Caco-2 (cell line): ENCODE measurements around the gene MBL2. TPM values are rescaled to one million over a fixed set of nuclear protein-coding genes. Genes with fewer than 3 reads are reported as not detected.

Experiments
- BruUV-seq: library from RNA; stranded (reverse); fragments of 400-500 nt; replicated peaks from 2 replicates; lab custom pipeline; 2021; lab: Mats Ljungman, UMichigan
- CTCF ChIA-PET: fragments of 300-600 bp; sonication (Branson Sonifier 250); formaldehyde crosslinking; loops from one replicate; lab custom pipeline; 2022; ENCODE audit warnings: antibody characterized with exemption; lab: Charles Lee
- POLR2A ChIA-PET: fragments of 300-600 bp; sonication (Branson Sonifier 250); formaldehyde crosslinking; loops from one replicate; lab custom pipeline; 2022; ENCODE audit warnings: antibody characterized with exemption; lab: Charles Lee
- DNase-seq, 2 experiments: peaks; one replicate each; pipeline versions ENCODE4 v3.0.0 to v3.0.0-alpha.2; 2020 to 2022
- H3K27me3 ChIP-seq: replicated peaks from 2 replicates; pipeline ENCODE4 v1.6.0; 2011; ENCODE audit warnings: low read length; ENCODE audit not compliant: control insufficient read depth, insufficient read depth
- H3K36me3 ChIP-seq: 2 replicates; pipeline ENCODE4 v1.5.1; 2011; ENCODE audit warnings: low read length; ENCODE audit not compliant: control insufficient read depth, insufficient read depth
- H3K4me1 ChIP-seq: fragments of 250-450 bp; sonication (Bioruptor Pico); 2 replicates; pipeline ENCODE4 v1.5.1; 2020; ENCODE audit warnings: mild to moderate bottlenecking
- H3K4me3 ChIP-seq: 2 replicates; pipeline ENCODE4 v1.5.1; 2011; ENCODE audit warnings: low read depth, mild to moderate bottlenecking, control low read depth, low read length
- H3K9me3 ChIP-seq: fragments of 250-450 bp; sonication (Bioruptor Pico); 2 replicates; pipeline ENCODE4 v1.5.1; 2020; ENCODE audit warnings: mild to moderate bottlenecking, moderate library complexity
- H3K27ac Mint-ChIP-seq: one replicate; pipeline ENCODE4 v1.8.0; 2022; ENCODE audit warnings: mixed read lengths; ENCODE audit not compliant: unreplicated experiment
- H3K27me3 Mint-ChIP-seq: one replicate; pipeline ENCODE4 v1.8.0; 2022; ENCODE audit warnings: mixed read lengths; ENCODE audit not compliant: insufficient read depth, unreplicated experiment
- H3K36me3 Mint-ChIP-seq: one replicate; pipeline ENCODE4 v1.8.0; 2022; ENCODE audit warnings: mild to moderate bottlenecking, mixed read lengths; ENCODE audit not compliant: insufficient read depth, unreplicated experiment
- H3K4me1 Mint-ChIP-seq: one replicate; pipeline ENCODE4 v1.8.0; 2022; ENCODE audit warnings: low read depth, mixed read lengths; ENCODE audit not compliant: unreplicated experiment
- H3K4me3 Mint-ChIP-seq: one replicate; pipeline ENCODE4 v1.8.0; 2022; ENCODE audit warnings: mild to moderate bottlenecking, moderate library complexity, mixed read lengths; ENCODE audit not compliant: unreplicated experiment
- H3K9me3 Mint-ChIP-seq: one replicate; pipeline ENCODE4 v1.8.0; 2022; ENCODE audit warnings: mixed read lengths; ENCODE audit not compliant: unreplicated experiment
- CTCF ChIP-seq, 2 experiments: fragments of 200-600 bp in 1 of 2; IDR thresholded peaks; 1 replicate in 1 of 2; 2 replicates in 1 of 2; pipeline versions ENCODE4 v1.5.1 to v1.8.0; 2011 to 2022; ENCODE audit warnings: antibody characterized with exemption in 1 of 2, control low read depth in 1 of 2, inconsistent platforms in 1 of 2, low read depth in 1 of 2, low read length in 1 of 2, mild to moderate bottlenecking in 1 of 2, moderate library complexity in 1 of 2; ENCODE audit not compliant: insufficient read depth in 1 of 2, severe bottlenecking in 1 of 2, unreplicated experiment in 1 of 2
- intact Hi-C: fragments of 100-400 bp; cut with micrococcal nuclease; formaldehyde crosslinking; loops from one replicate; pipeline ENCODE4 v1.10.0; 2022; ENCODE audit not compliant: unreplicated experiment
- total RNA-seq: library from RNA; stranded (reverse); gene quantifications from 2 replicates; pipeline ENCODE4 v1.2.3, GENCODE V29; 2022

Gene MBL2
- total RNA-seq, 1 experiment from 2014 or later = 0.20 TPM

DNA sequence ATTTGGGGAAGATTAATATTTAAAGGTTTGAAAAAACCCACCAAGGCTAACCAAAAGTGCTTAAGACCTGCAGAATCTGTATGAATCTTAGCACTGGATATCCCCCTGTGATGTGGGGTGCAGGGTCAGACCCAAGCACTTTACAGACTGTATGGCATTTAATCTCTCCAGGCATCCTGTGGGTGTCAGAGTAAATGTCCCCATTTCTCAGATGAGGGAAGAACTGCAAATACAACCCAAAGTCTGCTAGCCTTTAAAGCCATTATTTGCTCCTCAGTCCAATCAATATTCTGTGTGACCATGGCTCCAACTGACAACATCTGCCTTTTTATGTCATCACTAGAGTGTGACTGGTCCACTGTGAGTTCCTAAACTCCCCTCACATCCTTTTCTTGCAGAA, 10.0 kb upstream of the MBL2 start:
- Histone ChIP-seq H3K9me3 (no peaks in the 10 kb centered on the region), H3K36me3 (no peaks in the 10 kb centered on the region), H3K4me3 (no peak overlapping the region), H3K4me1 (no peaks in the 10 kb centered on the region), H3K27me3 (no peaks in the 10 kb centered on the region)
- Mint-ChIP-seq H3K9me3 (no peaks in the 10 kb centered on the region), H3K27me3 (no peaks in the 10 kb centered on the region), H3K36me3 (no peaks in the 10 kb centered on the region), H3K4me3 (no peak overlapping the region), H3K27ac (no peak overlapping the region), H3K4me1 (peaks cover 8% of the 10 kb centered on the region)
- TF ChIP-seq CTCF (IDR thresholded peaks at IDR 0.05; ENCODE audit: insufficient read depth in 1 of 2, low read depth in 1 of 2, low read length in 1 of 2, severe bottlenecking in 1 of 2, unreplicated experiment in 1 of 2) = no peak
- BruUV-seq = no TSS peak
- intact Hi-C loops = no loop called here
- no peak for DNase-seq
- POLR2A ChIA-PET = no interaction called here
- CTCF ChIA-PET = interaction anchor here (1.6 kb wide), 1 partner anchor 40 kb away, joined by 4 read pairs; no protein-coding TSS in a partner anchor

DNA sequence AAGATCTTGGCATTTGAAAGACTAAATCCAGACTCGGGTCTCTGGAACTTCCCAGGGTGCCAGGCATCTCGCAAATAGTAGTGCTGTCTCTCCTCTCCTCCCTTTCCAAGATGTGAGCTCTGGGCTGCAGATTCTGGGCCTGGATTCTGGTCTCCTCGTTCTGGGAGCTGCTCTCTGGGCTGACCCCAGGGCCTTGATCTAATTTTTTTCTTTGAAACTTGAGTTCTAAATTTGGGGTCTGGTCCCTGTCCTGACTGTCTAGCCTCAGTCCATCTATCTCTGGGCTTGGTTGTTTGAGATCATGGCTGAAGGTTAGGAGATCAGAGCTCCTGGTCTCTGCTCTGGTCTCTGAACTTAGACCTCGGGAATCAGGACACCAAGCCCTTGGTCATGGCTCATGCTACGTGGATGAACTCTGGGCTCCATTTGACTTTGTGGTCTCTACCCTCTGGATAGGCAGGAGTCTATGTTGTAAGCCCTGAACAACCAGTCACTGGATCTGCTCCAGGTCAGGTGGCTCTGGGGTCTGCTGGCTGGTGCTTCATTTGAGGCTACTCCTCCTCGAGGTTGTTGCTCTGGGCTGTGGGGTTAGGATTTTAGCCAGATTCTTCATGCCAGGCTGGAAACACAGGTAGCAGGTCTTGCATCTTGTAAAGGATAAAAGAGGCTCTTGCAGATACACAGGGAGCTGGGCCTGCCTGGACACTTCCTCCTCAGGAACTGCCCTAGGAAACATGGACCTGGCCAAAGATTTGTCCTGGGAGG, 8.0 kb upstream of the MBL2 start:
- H3K9me3 Mint-ChIP-seq = no peaks in the 10 kb centered on the region
- no peaks in the 10 kb centered on the region for H3K36me3 ChIP-seq
- no peak overlapping the region for H3K27ac Mint-ChIP-seq
- H3K27me3 Mint-ChIP-seq = no peaks in the 10 kb centered on the region
- H3K4me1 ChIP-seq = peaks cover 4% of the 10 kb centered on the region
- H3K36me3 Mint-ChIP-seq = no peaks in the 10 kb centered on the region
- DNase-seq = no peak
- CTCF ChIA-PET = interaction anchor here (0.6 to 3.5 kb wide), 6 partner anchors 31 to 814 kb away, joined by 3 to 32 read pairs (median 3); no protein-coding TSS in a partner anchor
- H3K27me3 ChIP-seq = no peaks in the 10 kb centered on the region
- H3K9me3 ChIP-seq = no peaks in the 10 kb centered on the region
- H3K4me1 Mint-ChIP-seq = peaks cover 19% of the 10 kb centered on the region
- intact Hi-C loops = loop anchor here (1.0 kb wide), 3 partner anchors 39 to 472 kb away; no protein-coding TSS in a partner anchor
- BruUV-seq = no TSS peak
- no peak overlapping the region for H3K4me3 Mint-ChIP-seq
- H3K4me3 ChIP-seq = no peak overlapping the region
- no peak for TF ChIP-seq CTCF (IDR thresholded peaks at IDR 0.05; ENCODE audit: insufficient read depth in 1 of 2, low read depth in 1 of 2, low read length in 1 of 2, severe bottlenecking in 1 of 2, unreplicated experiment in 1 of 2)
- POLR2A ChIA-PET = no interaction called here

DNA sequence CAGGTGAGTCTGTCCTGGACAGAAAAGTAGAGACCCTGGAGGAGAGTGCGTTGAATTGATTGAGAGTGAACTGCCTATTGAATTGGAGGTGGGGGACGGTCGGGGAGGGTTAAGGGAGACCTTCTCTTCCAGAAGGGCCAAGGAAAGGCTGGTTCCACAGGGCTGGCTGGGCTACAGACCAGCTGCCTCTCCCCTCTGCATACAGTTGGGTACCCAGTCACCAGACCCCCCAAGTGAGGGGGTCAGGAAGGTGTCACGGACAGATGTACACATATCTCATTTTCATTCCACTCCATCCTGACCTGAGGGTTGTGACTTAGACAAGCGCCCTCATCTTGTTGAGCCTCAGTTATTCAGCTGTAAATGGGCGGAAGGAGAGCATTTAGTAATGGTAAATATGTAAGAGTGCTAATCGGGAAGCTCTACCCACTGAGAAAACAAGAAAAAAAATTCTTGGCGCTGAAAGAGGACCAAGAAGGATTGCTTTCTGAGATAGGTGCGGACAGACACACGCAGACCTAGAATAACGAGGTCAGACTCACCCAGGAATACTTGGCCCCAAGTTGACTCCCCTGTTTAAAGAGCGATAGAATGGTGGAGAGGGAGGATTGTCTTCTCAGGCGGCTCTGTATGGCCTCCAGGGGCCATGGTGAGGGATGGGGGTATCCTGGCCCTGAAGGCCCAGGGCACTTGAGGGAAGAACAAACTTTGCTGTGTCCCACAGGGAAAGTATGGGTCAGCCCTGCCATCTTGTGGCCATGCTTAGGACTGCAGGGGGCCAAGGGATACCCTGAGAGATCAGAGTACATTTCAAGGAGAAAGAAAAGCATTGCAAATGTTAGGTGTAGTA, 7.2 kb upstream of the MBL2 start:
- Histone ChIP-seq H3K9me3 (no peaks in the 10 kb centered on the region), H3K36me3 (no peaks in the 10 kb centered on the region), H3K4me1 (peaks cover 12% of the 10 kb centered on the region), H3K4me3 (no peak overlapping the region), H3K27me3 (no peaks in the 10 kb centered on the region)
- CTCF ChIA-PET = interaction anchor here (0.6 to 3.5 kb wide), 4 partner anchors 36 to 814 kb away, joined by 3 to 32 read pairs (median 3); no protein-coding TSS in a partner anchor
- POLR2A ChIA-PET = no interaction called here
- Mint-ChIP-seq H3K4me3 (no peak overlapping the region), H3K27me3 (no peaks in the 10 kb centered on the region), H3K36me3 (no peaks in the 10 kb centered on the region), H3K9me3 (no peaks in the 10 kb centered on the region), H3K27ac (peak overlapping the region; percentile 5), H3K4me1 (peaks cover 27% of the 10 kb centered on the region)
- intact Hi-C loops = loop anchor here (1.0 kb wide), 3 partner anchors 38 to 471 kb away; no protein-coding TSS in a partner anchor
- BruUV-seq = no TSS peak
- peak; percentile 89 to 96 for DNase-seq
- peak; percentile 100 for TF ChIP-seq CTCF (IDR thresholded peaks at IDR 0.05; ENCODE audit: insufficient read depth in 1 of 2, low read depth in 1 of 2, low read length in 1 of 2, severe bottlenecking in 1 of 2, unreplicated experiment in 1 of 2)
